Measurements from ENCODE around the gene CSNK1G2. TPM values are rescaled to one million over a fixed set of nuclear protein-coding genes. Genes with fewer than 3 reads are reported as not detected.

The CSNK1G2 gene
- total RNA-seq, 1 experiment from 2014 or later, result 126 TPM

GRCh38 chr19:1944088-1944915, 3.3 kb downstream of the CSNK1G2 start (continued):
- TF ChIP-seq, protein P1, sequence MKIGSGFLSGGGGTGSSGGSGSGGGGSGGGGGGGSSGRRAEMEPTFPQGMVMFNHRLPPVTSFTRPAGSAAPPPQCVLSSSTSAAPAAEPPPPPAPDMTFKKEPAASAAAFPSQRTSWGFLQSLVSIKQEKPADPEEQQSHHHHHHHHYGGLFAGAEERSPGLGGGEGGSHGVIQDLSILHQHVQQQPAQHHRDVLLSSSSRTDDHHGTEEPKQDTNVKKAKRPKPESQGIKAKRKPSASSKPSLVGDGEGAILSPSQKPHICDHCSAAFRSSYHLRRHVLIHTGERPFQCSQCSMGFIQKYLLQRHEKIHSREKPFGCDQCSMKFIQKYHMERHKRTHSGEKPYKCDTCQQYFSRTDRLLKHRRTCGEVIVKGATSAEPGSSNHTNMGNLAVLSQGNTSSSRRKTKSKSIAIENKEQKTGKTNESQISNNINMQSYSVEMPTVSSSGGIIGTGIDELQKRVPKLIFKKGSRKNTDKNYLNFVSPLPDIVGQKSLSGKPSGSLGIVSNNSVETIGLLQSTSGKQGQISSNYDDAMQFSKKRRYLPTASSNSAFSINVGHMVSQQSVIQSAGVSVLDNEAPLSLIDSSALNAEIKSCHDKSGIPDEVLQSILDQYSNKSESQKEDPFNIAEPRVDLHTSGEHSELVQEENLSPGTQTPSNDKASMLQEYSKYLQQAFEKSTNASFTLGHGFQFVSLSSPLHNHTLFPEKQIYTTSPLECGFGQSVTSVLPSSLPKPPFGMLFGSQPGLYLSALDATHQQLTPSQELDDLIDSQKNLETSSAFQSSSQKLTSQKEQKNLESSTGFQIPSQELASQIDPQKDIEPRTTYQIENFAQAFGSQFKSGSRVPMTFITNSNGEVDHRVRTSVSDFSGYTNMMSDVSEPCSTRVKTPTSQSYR (CRISPR knock-in tag; IDR thresholded peaks at IDR 0.05), result no peak
- no peak for TF ChIP-seq CBFB (CRISPR knock-in tag; IDR thresholded peaks at IDR 0.05; ENCODE audit: low read depth)
- TF ChIP-seq ARID4B (CRISPR knock-in tag; IDR thresholded peaks at IDR 0.05; ENCODE audit: borderline replicate concordance), result no peak

DNA sequence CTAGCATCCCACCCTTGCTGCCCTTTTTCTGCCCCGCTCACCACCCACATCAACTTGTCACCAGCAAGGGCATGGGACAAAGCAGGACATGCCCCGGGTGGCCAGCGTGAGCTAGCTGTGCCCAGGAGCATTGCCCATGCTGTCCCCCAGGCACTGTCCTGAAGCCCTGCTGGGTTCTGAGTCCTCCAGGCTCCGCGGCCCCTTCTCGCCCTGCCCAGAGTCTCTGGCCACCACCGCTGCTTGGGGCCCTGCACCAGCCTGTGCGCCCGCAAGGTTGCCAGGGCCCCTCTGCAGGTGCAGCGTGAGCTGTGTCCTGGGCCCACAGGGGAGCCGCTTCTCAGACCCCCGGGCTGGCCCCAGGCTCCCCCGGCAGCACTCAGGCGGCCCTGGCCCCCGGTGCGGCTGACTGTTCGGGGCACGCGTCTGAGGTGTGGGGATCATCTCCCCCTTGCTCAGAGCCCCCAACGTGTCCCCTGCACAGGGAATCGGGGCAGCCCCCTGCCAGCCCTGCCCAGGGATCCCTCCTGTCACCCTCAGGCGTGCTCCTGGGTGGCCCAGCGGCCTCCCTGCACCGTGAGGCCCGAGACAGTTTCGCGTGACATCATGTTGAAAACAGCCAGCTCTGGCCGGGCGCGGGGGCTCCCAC, 4.1 kb downstream of the CSNK1G2 start:
- DNase-seq (ENCODE audit: low spot score) (no peak), ATAC-seq (no peak)
- no peak overlapping the region for H3K27ac Mint-ChIP-seq
- no peak for TF ChIP-seq NR1H2 (CRISPR knock-in tag; IDR thresholded peaks at IDR 0.05)
- no peak for TF ChIP-seq JAZF1 (CRISPR knock-in tag; IDR thresholded peaks at IDR 0.05)
- no peak for TF ChIP-seq ZNF219 (CRISPR knock-in tag; IDR thresholded peaks at IDR 0.05; ENCODE audit: borderline replicate concordance)
- TF ChIP-seq EMX1 (CRISPR knock-in tag; IDR thresholded peaks at IDR 0.05), result no peak
- TF ChIP-seq ERG (CRISPR knock-in tag; IDR thresholded peaks at IDR 0.05), result no peak
- TF ChIP-seq NR3C1 (CRISPR knock-in tag; conservative IDR thresholded peaks at IDR 0.05; ENCODE audit: low read depth), result no peak
- no peak for TF ChIP-seq CBFB (CRISPR knock-in tag; IDR thresholded peaks at IDR 0.05; ENCODE audit: low read depth)
- no peak overlapping the region for H3K4me3 Mint-ChIP-seq
- no peaks in the 10 kb centered on the region for H3K9me3 Mint-ChIP-seq
- H3K27me3 Mint-ChIP-seq (ENCODE audit: low read depth), result no peaks in the 10 kb centered on the region
- peaks cover 19% of the 10 kb centered on the region for H3K4me1 Mint-ChIP-seq
- ChIA-PET CTCF (interaction anchor here (0.5 to 2.1 kb wide), 13 partner anchors 9 to 308 kb away, joined by 3 to 18 read pairs (median 5); partner anchors contain the start of gene PLEKHJ1), POLR2A (interaction anchor here (0.8 kb wide), 1 partner anchor 14 kb away, joined by 3 read pairs; no protein-coding TSS in a partner anchor)
- H3K36me3 Mint-ChIP-seq, result peaks cover 3% of the 10 kb centered on the region; the same call in 1 of the 2 replicates

- H3K9me3 Mint-ChIP-seq, result no peaks in the 10 kb centered on the region
- peaks cover 3% of the 10 kb centered on the region; the same call in 1 of the 2 replicates for H3K36me3 Mint-ChIP-seq
- POLR2A ChIA-PET, result interaction anchor here (0.6 to 1.0 kb wide), 3 partner anchors 10 to 281 kb away, joined by 3 read pairs; no protein-coding TSS in a partner anchor
- no peak overlapping the region for H3K4me3 Mint-ChIP-seq
- DNase-seq (ENCODE audit: low spot score) (peak; percentile 91), ATAC-seq (peak; percentile 69)
- peaks cover 16% of the 10 kb centered on the region for H3K4me1 Mint-ChIP-seq
- no peaks in the 10 kb centered on the region for H3K27me3 Mint-ChIP-seq (ENCODE audit: low read depth)
- peak overlapping the region; percentile 98 for H3K27ac Mint-ChIP-seq
- TF ChIP-seq ETV6 (CRISPR knock-in tag; IDR thresholded peaks at IDR 0.05) (peak; percentile 55; the same call in 1 of the 2 replicates), CTCF (IDR thresholded peaks at IDR 0.05) (peak; percentile 82), ZNF121 (CRISPR knock-in tag; IDR thresholded peaks at IDR 0.05) (0 out of 2 replicates have a peak, but pooled peaks have one; percentile 8)
- TF ChIP-seq, protein P2, sequence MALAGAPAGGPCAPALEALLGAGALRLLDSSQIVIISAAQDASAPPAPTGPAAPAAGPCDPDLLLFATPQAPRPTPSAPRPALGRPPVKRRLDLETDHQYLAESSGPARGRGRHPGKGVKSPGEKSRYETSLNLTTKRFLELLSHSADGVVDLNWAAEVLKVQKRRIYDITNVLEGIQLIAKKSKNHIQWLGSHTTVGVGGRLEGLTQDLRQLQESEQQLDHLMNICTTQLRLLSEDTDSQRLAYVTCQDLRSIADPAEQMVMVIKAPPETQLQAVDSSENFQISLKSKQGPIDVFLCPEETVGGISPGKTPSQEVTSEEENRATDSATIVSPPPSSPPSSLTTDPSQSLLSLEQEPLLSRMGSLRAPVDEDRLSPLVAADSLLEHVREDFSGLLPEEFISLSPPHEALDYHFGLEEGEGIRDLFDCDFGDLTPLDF (CRISPR knock-in tag; IDR thresholded peaks at IDR 0.05), result no peak
- CTCF ChIA-PET, result interaction anchor here (0.5 to 2.1 kb wide), 28 partner anchors 8 to 302 kb away, joined by 3 to 18 read pairs (median 4); partner anchors contain the start of gene PLEKHJ1
Observed at GRCh38 chr19:1945899-1946298, 4.9 kb downstream of the CSNK1G2 start.

Data from WTC11 (cell line).